MCF 10A (cell line): ENCODE data around the gene ZNF365. TPM values are rescaled to one million over a fixed set of nuclear protein-coding genes. Genes with fewer than 3 reads are reported as not detected.

Experiments used
- BruUV-seq: library from RNA; stranded (reverse); fragments of 400-500 nt; replicated peaks from 2 replicates; lab custom pipeline; 2021; lab: Mats Ljungman, UMichigan
- CTCF ChIA-PET: fragments of 300-600 bp; sonication (Branson Sonifier 250); formaldehyde crosslinking; extraction: SDS; loops from one replicate; lab custom pipeline; 2021; ENCODE audit warnings: antibody characterized with exemption, inconsistent platforms; lab: Yijun Ruan, JAX
- POLR2A ChIA-PET: fragments of 300-600, 350-650 bp; sonication (Branson Sonifier 250); formaldehyde crosslinking; extraction: SDS; loops from one replicate; lab custom pipeline; 2020; ENCODE audit warnings: antibody characterized with exemption, inconsistent platforms; lab: Yijun Ruan, JAX
- DNase-seq: peaks from one replicate; pipeline ENCODE4 v3.0.0-alpha.2; 2018; ENCODE audit not compliant: unreplicated experiment
- H3K27ac Mint-ChIP-seq: one replicate; pipeline ENCODE4 v1.8.0; 2022; ENCODE audit warnings: mild to moderate bottlenecking, low read depth, mixed read lengths; ENCODE audit not compliant: unreplicated experiment
- H3K27me3 Mint-ChIP-seq: one replicate; pipeline ENCODE4 v1.8.0; 2022; ENCODE audit warnings: mixed read lengths; ENCODE audit not compliant: insufficient read depth, unreplicated experiment
- H3K36me3 Mint-ChIP-seq: one replicate; pipeline ENCODE4 v1.8.0; 2022; ENCODE audit warnings: mild to moderate bottlenecking, moderate library complexity, mixed read lengths; ENCODE audit not compliant: insufficient read depth, unreplicated experiment
- H3K4me1 Mint-ChIP-seq: one replicate; pipeline ENCODE4 v1.8.0; 2022; ENCODE audit warnings: mixed read lengths; ENCODE audit not compliant: insufficient read depth, unreplicated experiment
- H3K4me3 Mint-ChIP-seq: one replicate; pipeline ENCODE4 v1.8.0; 2022; ENCODE audit warnings: mild to moderate bottlenecking, moderate library complexity, mixed read lengths; ENCODE audit not compliant: unreplicated experiment
- H3K9me3 Mint-ChIP-seq: one replicate; pipeline ENCODE4 v1.8.0; 2022; ENCODE audit warnings: mixed read lengths; ENCODE audit not compliant: unreplicated experiment
- intact Hi-C: fragments of 100-400 bp; cut with micrococcal nuclease; formaldehyde crosslinking; loops from 2 replicates; pipeline ENCODE4 v1.14.1; 2022
- total RNA-seq: library from RNA; stranded (reverse); gene quantifications from 2 replicates; pipeline ENCODE4 v1.2.3, GENCODE V29; 2022
- TF ChIP-seq, protein P1 (sequence below): fragments of 200-600 bp; IDR thresholded peaks from one replicate; pipeline ENCODE4 v1.8.0; 2022; ENCODE audit warnings: antibody characterized with exemption, mild to moderate bottlenecking; ENCODE audit not compliant: unreplicated experiment

ZNF365 gene
- total RNA-seq, 1 experiment from 2014 or later, result 1.3 TPM

DNA sequence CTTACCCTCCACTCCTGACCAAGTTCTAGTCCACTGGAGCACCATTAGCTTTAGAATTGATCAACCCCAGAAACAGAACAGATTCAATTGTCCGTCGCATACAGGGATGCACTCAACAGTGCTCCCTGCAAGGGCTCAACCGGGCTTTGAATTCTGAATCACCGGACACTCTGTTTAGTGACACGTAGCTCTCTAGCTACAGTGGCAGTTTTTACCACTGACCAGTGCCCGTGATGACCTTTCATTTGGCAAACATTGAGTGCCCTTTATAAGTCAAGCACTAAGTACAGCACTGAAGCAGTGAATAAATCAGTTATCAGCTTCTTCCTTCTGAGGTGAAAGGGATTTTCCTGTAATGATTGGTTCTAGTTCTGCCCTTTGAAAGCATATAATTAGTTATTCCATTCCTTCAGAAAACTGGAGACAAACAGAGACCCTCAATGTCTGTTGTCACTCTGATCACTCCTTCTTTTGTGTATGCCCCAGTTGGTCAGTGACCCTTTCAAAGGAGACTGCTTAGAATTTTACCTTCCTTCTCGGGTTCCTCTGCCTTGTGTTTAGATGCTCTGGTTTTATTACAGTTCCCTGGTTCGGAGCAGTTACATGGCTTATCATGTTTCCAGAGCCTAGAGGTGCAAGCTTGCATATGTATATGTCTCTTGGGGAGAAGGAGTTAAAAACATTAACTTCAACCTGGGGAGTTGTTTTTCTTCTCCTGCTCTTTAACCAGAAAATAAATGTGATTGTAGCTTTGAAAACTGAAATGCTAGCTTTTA lies 68.9 kb downstream of the ZNF365 start:
- H3K4me1 Mint-ChIP-seq, result no peaks in the 10 kb centered on the region
- no peaks in the 10 kb centered on the region for H3K9me3 Mint-ChIP-seq
- TF ChIP-seq, protein P1, sequence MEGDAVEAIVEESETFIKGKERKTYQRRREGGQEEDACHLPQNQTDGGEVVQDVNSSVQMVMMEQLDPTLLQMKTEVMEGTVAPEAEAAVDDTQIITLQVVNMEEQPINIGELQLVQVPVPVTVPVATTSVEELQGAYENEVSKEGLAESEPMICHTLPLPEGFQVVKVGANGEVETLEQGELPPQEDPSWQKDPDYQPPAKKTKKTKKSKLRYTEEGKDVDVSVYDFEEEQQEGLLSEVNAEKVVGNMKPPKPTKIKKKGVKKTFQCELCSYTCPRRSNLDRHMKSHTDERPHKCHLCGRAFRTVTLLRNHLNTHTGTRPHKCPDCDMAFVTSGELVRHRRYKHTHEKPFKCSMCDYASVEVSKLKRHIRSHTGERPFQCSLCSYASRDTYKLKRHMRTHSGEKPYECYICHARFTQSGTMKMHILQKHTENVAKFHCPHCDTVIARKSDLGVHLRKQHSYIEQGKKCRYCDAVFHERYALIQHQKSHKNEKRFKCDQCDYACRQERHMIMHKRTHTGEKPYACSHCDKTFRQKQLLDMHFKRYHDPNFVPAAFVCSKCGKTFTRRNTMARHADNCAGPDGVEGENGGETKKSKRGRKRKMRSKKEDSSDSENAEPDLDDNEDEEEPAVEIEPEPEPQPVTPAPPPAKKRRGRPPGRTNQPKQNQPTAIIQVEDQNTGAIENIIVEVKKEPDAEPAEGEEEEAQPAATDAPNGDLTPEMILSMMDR, result no peak
- CTCF ChIA-PET, result interaction anchor here (1.2 to 1.8 kb wide), 2 partner anchors 641 to 1423 kb away, joined by 3 to 8 read pairs; no protein-coding TSS in a partner anchor
- no peak overlapping the region for H3K4me3 Mint-ChIP-seq
- BruUV-seq, result no TSS peak
- POLR2A ChIA-PET, result interaction anchor here (1.3 kb wide), 1 partner anchor 11 kb away, joined by 3 read pairs; no protein-coding TSS in a partner anchor
- no peaks in the 10 kb centered on the region for H3K36me3 Mint-ChIP-seq
- H3K27me3 Mint-ChIP-seq, result no peaks in the 10 kb centered on the region
- intact Hi-C loops, result no loop called here
- no peak overlapping the region for H3K27ac Mint-ChIP-seq
- DNase-seq, result no peak

DNA sequence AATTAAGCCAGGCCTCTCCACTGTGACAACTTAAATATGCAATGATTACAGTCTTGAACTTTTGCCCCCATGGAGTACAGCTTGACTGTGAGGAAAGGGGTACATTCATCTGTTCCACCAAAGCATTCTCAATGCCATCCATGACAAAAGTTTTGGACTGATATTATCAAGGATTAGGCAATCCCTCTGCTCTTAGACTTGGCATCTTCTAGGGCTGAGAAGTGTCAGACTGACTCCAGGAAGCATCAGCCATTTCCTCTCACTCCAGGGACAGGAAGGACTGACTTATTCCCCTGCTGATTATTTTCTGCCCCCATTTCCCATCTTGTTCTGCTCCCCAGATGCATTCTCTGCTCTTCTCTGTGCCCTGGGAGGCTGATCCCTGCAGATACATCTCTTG lies 69.7 kb downstream of the ZNF365 start:
- no peaks in the 10 kb centered on the region for H3K36me3 Mint-ChIP-seq
- no peaks in the 10 kb centered on the region for H3K9me3 Mint-ChIP-seq
- BruUV-seq, result no TSS peak
- H3K4me1 Mint-ChIP-seq, result no peaks in the 10 kb centered on the region
- no peaks in the 10 kb centered on the region for H3K27me3 Mint-ChIP-seq
- intact Hi-C loops, result no loop called here
- DNase-seq, result no peak
- POLR2A ChIA-PET, result interaction anchor here (1.3 kb wide), 1 partner anchor 11 kb away, joined by 3 read pairs; no protein-coding TSS in a partner anchor
- no peak overlapping the region for H3K4me3 Mint-ChIP-seq
- CTCF ChIA-PET, result interaction anchor here (1.2 to 1.8 kb wide), 2 partner anchors 640 to 1423 kb away, joined by 3 to 8 read pairs; no protein-coding TSS in a partner anchor
- H3K27ac Mint-ChIP-seq, result no peak overlapping the region
- TF ChIP-seq, protein P1, result no peak

DNA sequence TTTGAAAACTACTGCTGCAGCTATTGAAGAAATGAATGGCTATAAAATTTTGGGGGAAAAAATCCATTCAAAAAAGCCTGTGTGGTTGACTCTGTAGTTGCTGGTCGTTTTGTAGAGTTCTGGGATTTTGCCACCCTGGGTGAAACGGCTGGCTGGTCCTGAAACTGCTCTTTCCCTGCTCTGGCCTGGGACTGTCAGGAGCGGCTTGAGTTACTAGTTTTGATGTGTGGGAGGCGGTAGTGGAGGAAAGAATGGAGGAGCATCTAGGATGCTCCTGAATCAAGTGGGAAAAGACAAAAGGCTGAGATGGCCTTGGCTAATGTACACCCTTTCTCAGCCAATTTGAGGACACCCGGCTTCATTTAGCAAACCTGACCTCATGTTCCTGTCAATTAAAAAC lies 72.5 kb downstream of the ZNF365 start:
- H3K27me3 Mint-ChIP-seq, result no peaks in the 10 kb centered on the region
- POLR2A ChIA-PET, result no interaction called here
- no peak overlapping the region for H3K4me3 Mint-ChIP-seq
- no peak overlapping the region for H3K27ac Mint-ChIP-seq
- H3K9me3 Mint-ChIP-seq, result no peaks in the 10 kb centered on the region
- TF ChIP-seq, protein P1, result no peak
- intact Hi-C loops, result no loop called here
- CTCF ChIA-PET, result interaction anchor here (0.6 to 2.5 kb wide), 2 partner anchors 9 to 193 kb away, joined by 7 to 13 read pairs; no protein-coding TSS in a partner anchor
- H3K36me3 Mint-ChIP-seq, result no peaks in the 10 kb centered on the region
- no peaks in the 10 kb centered on the region for H3K4me1 Mint-ChIP-seq
- no TSS peak for BruUV-seq
- DNase-seq, result no peak

DNA sequence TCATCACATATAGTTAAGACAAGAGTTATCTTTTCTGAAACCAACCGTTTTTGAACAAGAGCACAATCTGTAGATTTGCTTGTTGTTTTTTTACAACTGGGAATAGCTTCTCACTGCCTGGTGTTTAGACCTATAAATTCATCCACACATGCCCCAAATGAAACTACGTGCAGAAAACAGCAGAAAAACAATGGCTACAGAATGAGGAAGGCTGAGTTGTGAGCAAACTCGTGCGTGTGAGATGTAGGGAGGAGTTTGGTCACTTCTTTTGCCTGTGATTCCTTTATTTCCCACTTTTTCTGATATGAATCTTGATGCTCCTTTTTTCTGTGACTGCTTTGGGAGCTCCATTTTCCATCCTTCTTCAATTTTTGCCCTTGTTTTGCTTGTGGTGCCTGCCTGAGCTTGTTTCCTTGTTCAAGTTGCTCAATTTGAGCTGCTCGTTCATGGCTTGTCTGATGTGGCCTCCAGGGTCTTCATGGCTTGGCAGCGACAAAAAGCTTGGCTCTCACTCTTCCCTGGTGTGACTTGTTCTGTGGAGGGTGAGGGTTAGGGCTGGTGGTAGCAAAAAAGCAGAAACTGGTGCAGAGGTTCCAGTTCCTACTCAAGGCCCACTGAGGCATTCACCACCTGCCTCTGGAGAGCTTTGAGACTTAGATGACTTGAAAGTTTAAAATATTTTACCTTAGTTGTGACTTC lies 76.9 kb downstream of the ZNF365 start:
- Mint-ChIP-seq H3K4me1 (peaks cover 9% of the 10 kb centered on the region), H3K9me3 (no peaks in the 10 kb centered on the region), H3K4me3 (no peak overlapping the region), H3K27ac (no peak overlapping the region), H3K36me3 (no peaks in the 10 kb centered on the region), H3K27me3 (no peaks in the 10 kb centered on the region)
- no peak for DNase-seq
- TF ChIP-seq, protein P1, result no peak
- POLR2A ChIA-PET, result no interaction called here
- no TSS peak for BruUV-seq
- CTCF ChIA-PET, result interaction anchor here (0.6 to 3.8 kb wide), 5 partner anchors 9 to 550 kb away, joined by 3 to 27 read pairs (median 5); no protein-coding TSS in a partner anchor
- intact Hi-C loops, result no loop called here
